Measurements from ENCODE around the gene ZNF692. TPM values are rescaled to one million over a fixed set of nuclear protein-coding genes. Genes with fewer than 3 reads are reported as not detected.
A peak's percentile ranks its signal among the peaks of the same experiment; 100 is the strongest.
"Not testable (repeated sequence)": the region's sequence is repeated elsewhere in the genome, so short reads cannot be mapped to it uniquely, and the experiment has no call there.

ZNF692 gene
- total RNA-seq, 2 experiments from 2014 or later, result 52.7 to 66.8 TPM

GRCh38 chr1:248812736-248813425 is 46.0 kb downstream of the ZNF692 start:
- no peaks in the 10 kb centered on the region for H3K9me3 Mint-ChIP-seq (ENCODE audit: insufficient read depth)
- H3K4me3 Mint-ChIP-seq, result no peak overlapping the region
- H3K4me1 Mint-ChIP-seq (ENCODE audit: low read depth), result peaks cover 25% of the 10 kb centered on the region
- no peak for DNase-seq
- H3K27ac Mint-ChIP-seq, result no peak overlapping the region
- CTCF ChIA-PET, result no interaction called here
- no peak for ATAC-seq
- POLR2A ChIA-PET, result interaction anchor here (0.6 to 1.4 kb wide), 2 partner anchors 14 to 27 kb away, joined by 3 to 4 read pairs; partner anchors contain the start of gene SH3BP5L
- H3K27me3 Mint-ChIP-seq (ENCODE audit: low read depth), result no peaks in the 10 kb centered on the region
- H3K36me3 Mint-ChIP-seq (ENCODE audit: low read depth), result peaks cover 43% of the 10 kb centered on the region

DNA sequence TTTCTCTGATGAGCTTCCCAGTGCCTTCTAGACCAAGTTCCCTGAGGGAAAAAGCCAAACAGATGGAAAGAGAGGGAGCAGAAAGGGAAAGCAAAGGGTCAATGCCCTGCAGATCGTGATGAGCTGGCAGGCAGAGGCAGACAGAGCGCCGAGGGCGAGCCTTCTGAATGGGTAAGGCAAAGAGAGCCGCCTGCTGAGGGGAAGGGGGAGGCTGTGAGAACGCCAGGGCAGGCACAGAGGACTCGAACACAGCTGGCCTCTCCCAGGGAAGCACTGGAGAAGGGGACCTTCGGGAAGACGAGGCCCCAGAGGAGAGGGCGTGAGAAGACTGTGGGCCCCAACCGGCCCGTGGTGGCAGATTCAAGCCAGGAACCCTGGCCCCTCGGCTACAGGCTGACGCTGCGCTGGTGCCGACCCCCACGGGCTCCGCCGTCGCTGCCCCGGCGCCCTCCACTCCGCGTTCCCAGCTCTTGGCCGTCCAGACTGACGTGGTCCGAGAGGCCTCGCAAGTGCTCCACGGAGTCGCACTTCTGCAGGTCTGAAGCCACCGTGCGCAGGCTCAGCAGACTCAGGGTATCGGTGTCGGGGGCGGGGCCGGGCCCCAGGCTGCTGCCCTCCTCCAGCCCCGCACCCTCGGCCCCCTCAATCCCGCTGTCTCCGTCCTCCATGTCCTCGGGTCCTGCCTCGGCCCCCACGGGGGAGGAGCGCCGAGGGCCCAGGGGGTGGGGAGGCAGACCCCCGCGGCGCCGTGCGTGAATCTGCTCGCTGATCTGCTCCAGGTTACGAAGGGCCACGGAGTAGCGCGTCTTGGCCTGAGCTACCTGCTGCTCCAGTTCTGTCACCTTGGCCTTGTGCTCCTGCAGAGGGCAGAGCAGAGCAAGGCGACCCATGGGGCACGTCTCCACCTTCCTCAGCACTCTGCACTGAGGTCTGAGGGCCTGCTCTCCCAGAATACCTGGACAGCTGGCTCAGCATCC is 47.1 kb downstream of the ZNF692 start:
- H3K4me1 Mint-ChIP-seq (ENCODE audit: low read depth), result peaks cover 14% of the 10 kb centered on the region
- ChIA-PET POLR2A (no interaction called here), CTCF (no interaction called here)
- H3K27me3 Mint-ChIP-seq (ENCODE audit: low read depth), result no peaks in the 10 kb centered on the region
- H3K36me3 Mint-ChIP-seq (ENCODE audit: low read depth), result peaks cover 42% of the 10 kb centered on the region
- no peak for DNase-seq
- H3K27ac Mint-ChIP-seq, result no peak overlapping the region
- no peak for ATAC-seq
- no peak overlapping the region for H3K4me3 Mint-ChIP-seq
- H3K9me3 Mint-ChIP-seq (ENCODE audit: insufficient read depth), result no peaks in the 10 kb centered on the region

DNA sequence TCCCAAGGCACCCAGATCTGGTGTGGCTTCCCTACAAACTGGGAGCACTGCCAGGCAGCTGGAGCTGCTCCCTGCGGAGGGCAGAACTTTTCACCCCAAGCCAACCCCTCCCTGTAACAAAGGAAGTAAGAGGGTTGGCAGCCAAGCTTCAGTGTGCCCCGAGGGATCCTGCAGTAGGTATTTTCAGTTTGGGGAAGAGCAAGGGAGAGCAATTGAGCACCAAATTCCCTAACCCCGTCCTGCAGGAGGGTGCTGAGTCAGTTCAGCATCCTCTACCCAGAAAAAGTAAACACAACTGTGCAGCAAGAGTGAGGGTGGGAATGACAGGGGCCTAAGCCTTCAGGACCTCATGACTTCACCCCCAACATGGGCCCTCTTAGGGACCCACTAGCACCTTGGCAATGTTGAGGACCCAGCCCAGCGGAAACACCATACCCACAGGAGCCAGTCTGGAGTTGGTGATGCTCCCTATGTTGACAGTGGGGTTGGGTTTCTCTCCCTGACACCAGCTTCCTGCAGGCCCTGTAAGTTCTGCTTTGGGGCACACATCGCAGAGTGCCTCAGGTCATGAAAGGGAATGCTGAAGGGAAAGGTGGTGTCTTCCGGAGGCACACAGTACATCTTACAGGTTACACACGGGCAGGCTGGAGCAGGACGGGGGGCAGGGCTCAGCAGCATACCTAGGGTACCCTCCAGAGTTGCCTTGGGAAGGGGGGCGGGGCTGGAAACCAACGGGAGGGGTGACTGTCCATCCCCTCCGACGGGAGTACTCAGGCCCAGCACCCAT is 48.0 kb downstream of the ZNF692 start:
- no peak overlapping the region for H3K4me3 Mint-ChIP-seq
- H3K4me1 Mint-ChIP-seq (ENCODE audit: low read depth), result peaks cover 6% of the 10 kb centered on the region
- H3K27ac Mint-ChIP-seq, result no peak overlapping the region
- no peaks in the 10 kb centered on the region for H3K9me3 Mint-ChIP-seq (ENCODE audit: insufficient read depth)
- DNase-seq (no peak), ATAC-seq (no peak)
- POLR2A ChIA-PET, result no interaction called here
- H3K27me3 Mint-ChIP-seq (ENCODE audit: low read depth), result no peaks in the 10 kb centered on the region
- CTCF ChIA-PET, result no interaction called here
- H3K36me3 Mint-ChIP-seq (ENCODE audit: low read depth), result peaks cover 33% of the 10 kb centered on the region

GRCh38 chr1:248810000-248810726 is 48.7 kb downstream of the ZNF692 start:
- DNase-seq, result no peak
- Mint-ChIP-seq H3K27ac (no peak overlapping the region), H3K4me1 (ENCODE audit: low read depth) (peaks cover 2% of the 10 kb centered on the region), H3K4me3 (no peak overlapping the region), H3K9me3 (ENCODE audit: insufficient read depth) (no peaks in the 10 kb centered on the region), H3K36me3 (ENCODE audit: low read depth) (peaks cover 27% of the 10 kb centered on the region), H3K27me3 (ENCODE audit: low read depth) (no peaks in the 10 kb centered on the region)
- no peak for ATAC-seq
- ChIA-PET POLR2A (no interaction called here), CTCF (no interaction called here)

DNA sequence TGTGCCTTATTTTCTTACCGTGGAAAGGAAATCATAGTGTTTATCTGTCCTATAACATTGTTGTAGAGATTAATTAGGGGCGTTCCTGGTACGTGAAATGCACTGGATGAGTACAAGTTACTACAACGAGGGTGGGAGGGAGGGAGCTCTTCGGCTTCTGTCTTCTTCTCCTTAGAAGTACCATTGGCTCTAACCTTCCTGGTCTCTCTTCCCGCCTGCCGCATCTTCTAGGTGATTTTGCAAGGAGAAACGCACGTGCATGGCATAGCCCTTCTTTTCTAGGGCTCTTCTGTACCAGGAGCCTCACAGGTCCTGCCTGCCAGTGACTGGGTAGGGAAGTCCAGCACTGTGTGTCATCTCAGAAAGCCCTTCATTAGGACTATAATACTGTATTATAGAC is 50.0 kb downstream of the ZNF692 start:
- H3K27me3 Mint-ChIP-seq (ENCODE audit: low read depth), result no peaks in the 10 kb centered on the region
- DNase-seq, result no peak
- ChIA-PET POLR2A (no interaction called here), CTCF (no interaction called here)
- no peak overlapping the region for H3K27ac Mint-ChIP-seq
- ATAC-seq, result no peak
- H3K9me3 Mint-ChIP-seq (ENCODE audit: insufficient read depth), result no peaks in the 10 kb centered on the region
- H3K4me1 Mint-ChIP-seq (ENCODE audit: low read depth), result peaks cover 10% of the 10 kb centered on the region
- H3K36me3 Mint-ChIP-seq (ENCODE audit: low read depth), result peaks cover 17% of the 10 kb centered on the region
- no peak overlapping the region for H3K4me3 Mint-ChIP-seq

DNA sequence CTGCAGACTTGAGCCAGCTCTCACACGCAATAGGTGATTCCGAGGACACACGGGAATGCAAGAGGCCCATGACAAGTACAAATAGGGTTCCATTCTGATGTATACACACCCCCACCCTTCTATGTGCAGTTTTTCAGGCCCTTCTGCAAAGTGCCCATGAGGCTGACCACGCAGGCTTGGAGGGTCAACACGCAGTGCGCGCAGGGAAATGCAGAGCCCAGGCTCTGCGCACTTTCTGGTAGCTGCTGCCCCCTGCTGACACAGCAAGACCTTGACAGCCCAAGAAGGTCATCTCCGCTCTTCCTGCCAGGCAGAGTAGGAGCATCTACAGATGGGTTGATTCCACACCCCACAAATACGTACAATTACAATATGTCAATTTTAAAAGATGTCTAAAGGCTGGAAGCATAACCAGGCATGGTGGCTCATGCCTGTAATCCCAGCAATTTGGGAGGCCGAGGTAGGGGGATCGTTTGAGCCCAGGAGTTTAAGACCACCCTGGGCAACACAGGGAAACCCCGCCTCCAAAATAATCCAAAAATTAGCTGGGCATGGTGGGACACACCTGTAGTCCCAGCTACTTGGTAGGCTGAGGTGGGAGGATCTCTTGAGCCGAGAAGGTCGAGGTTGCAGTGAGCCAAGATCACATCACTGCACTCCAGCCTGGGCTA is 51.7 kb downstream of the ZNF692 start:
- DNase-seq (peak; percentile 68), ATAC-seq (peak; percentile 86)
- peaks cover 10% of the 10 kb centered on the region for H3K4me1 Mint-ChIP-seq (ENCODE audit: low read depth)
- H3K4me3 Mint-ChIP-seq, result no peak overlapping the region
- POLR2A ChIA-PET, result no interaction called here
- no peaks in the 10 kb centered on the region for H3K9me3 Mint-ChIP-seq (ENCODE audit: insufficient read depth)
- peaks cover 4% of the 10 kb centered on the region for H3K36me3 Mint-ChIP-seq (ENCODE audit: low read depth)
- CTCF ChIA-PET, result interaction anchor here (1.0 to 4.0 kb wide), 10 partner anchors 9 to 190 kb away, joined by 3 to 34 read pairs (median 6); no protein-coding TSS in a partner anchor
- H3K27ac Mint-ChIP-seq, result no peak overlapping the region
- H3K27me3 Mint-ChIP-seq (ENCODE audit: low read depth), result no peaks in the 10 kb centered on the region

- POLR2A ChIA-PET, result interaction anchor here (0.7 kb wide), 1 partner anchor 117 kb away, joined by 3 read pairs; no protein-coding TSS in a partner anchor
- Mint-ChIP-seq H3K36me3 (ENCODE audit: low read depth) (no peaks in the 10 kb centered on the region), H3K27me3 (ENCODE audit: low read depth) (no peaks in the 10 kb centered on the region), H3K4me1 (ENCODE audit: low read depth) (peaks cover 10% of the 10 kb centered on the region), H3K27ac (no peak overlapping the region), H3K4me3 (no peak overlapping the region), H3K9me3 (ENCODE audit: insufficient read depth) (no peaks in the 10 kb centered on the region)
- CTCF ChIA-PET, result interaction anchor here (0.9 to 4.0 kb wide), 10 partner anchors 10 to 563 kb away, joined by 3 to 34 read pairs (median 5); no protein-coding TSS in a partner anchor
- ATAC-seq (no peak), DNase-seq (no peak)
These were observed 53.0 kb downstream of the ZNF692 start for GRCh38 chr1:248805876-248806275.

GRCh38 chr1:248804771-248805681 is 53.9 kb downstream of the ZNF692 start:
- Mint-ChIP-seq H3K27ac (no peak overlapping the region), H3K4me1 (ENCODE audit: low read depth) (peaks cover 10% of the 10 kb centered on the region), H3K9me3 (ENCODE audit: insufficient read depth) (no peaks in the 10 kb centered on the region), H3K27me3 (ENCODE audit: low read depth) (no peaks in the 10 kb centered on the region), H3K4me3 (no peak overlapping the region), H3K36me3 (ENCODE audit: low read depth) (no peaks in the 10 kb centered on the region)
- CTCF ChIA-PET, result interaction anchor here (0.9 to 4.0 kb wide), 6 partner anchors 9 to 562 kb away, joined by 3 to 34 read pairs (median 4); no protein-coding TSS in a partner anchor
- no peak for ATAC-seq
- DNase-seq, result no peak
- POLR2A ChIA-PET, result interaction anchor here (0.7 to 0.9 kb wide), 2 partner anchors 16 to 118 kb away, joined by 3 read pairs; no protein-coding TSS in a partner anchor

DNA sequence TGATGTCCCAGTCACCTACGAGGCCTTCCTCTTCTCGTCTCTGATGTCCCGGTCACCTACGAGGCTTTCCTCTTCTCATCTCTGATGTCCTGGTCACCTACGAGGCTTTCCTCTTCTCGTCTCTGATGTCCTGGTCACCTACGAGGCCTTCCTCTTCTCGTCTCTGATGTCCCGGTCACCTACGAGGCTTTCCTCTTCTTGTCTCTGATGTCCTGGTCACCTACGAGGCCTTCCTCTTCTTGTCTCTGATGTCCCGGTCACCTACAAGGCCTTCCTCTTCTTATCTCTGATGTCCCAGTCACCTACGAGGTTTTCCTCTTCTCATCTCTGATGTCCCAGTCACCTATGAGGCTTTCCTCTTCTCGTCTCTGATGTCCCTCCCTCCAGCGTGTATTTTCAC is 55.4 kb downstream of the ZNF692 start:
- H3K27ac Mint-ChIP-seq; H3K4me3 Mint-ChIP-seq; DNase-seq; H3K27me3 Mint-ChIP-seq (ENCODE audit: low read depth); H3K9me3 Mint-ChIP-seq (ENCODE audit: insufficient read depth); POLR2A ChIA-PET; H3K36me3 Mint-ChIP-seq (ENCODE audit: low read depth); ATAC-seq: not testable (repeated sequence)
- CTCF ChIA-PET, result interaction anchor here (4.0 kb wide), 1 partner anchor 180 kb away, joined by 34 read pairs; no protein-coding TSS in a partner anchor
- H3K4me1 Mint-ChIP-seq (ENCODE audit: low read depth), result peaks cover 10% of the 10 kb centered on the region

GRCh38 chr1:248802454-248802853 is 56.4 kb downstream of the ZNF692 start:
- ChIA-PET POLR2A (no interaction called here), CTCF (no interaction called here)
- ATAC-seq, result no peak
- Mint-ChIP-seq H3K9me3 (ENCODE audit: insufficient read depth) (no peaks in the 10 kb centered on the region), H3K27me3 (ENCODE audit: low read depth) (peaks cover 8% of the 10 kb centered on the region), H3K4me3 (no peak overlapping the region), H3K27ac (no peak overlapping the region), H3K36me3 (ENCODE audit: low read depth) (no peaks in the 10 kb centered on the region), H3K4me1 (ENCODE audit: low read depth) (peaks cover 10% of the 10 kb centered on the region)
- no peak for DNase-seq

Measured in activated CD8-positive, alpha-beta T cell treated with anti-CD3 and anti-CD28 coated beads, Interleukin-2, amount 10 ng/mL, durations not matched to agents 7 days and 5 days (primary cell).